Thymus (tissue), 11 donors: ENCODE measurements around the gene SPESP1. TPM values are rescaled to one million over a fixed set of nuclear protein-coding genes. Genes with fewer than 3 reads are reported as not detected.

Experiments used
- DNase-seq, 9 donors: peaks; one replicate each; pipeline ENCODE4 v3.0.0-alpha.2; 2013; ENCODE audit warnings: low spot score in 9 of 9, low read depth in 6 of 9, missing footprints in 1 of 9
- H3K27ac ChIP-seq, 2 donors: one replicate each; pipeline ENCODE4 v1.5.1; 2013; ENCODE audit warnings: control low read depth in 1 of 2, low read depth in 1 of 2, low read length in 1 of 2, mild to moderate bottlenecking in 1 of 2, moderate library complexity in 1 of 2
- H3K27me3 ChIP-seq, 2 donors: one replicate each; pipeline ENCODE4 v1.5.1; 2013; ENCODE audit warnings: low read length in 1 of 2; ENCODE audit not compliant: control insufficient read depth in 2 of 2, insufficient read depth in 1 of 2
- H3K36me3 ChIP-seq, 2 donors: one replicate each; pipeline ENCODE4 v1.5.1; 2013; ENCODE audit warnings: low read length in 1 of 2, mild to moderate bottlenecking in 1 of 2, moderate library complexity in 1 of 2; ENCODE audit not compliant: control insufficient read depth in 2 of 2, insufficient read depth in 2 of 2
- H3K4me1 ChIP-seq, 2 donors: one replicate each; pipeline ENCODE4 v1.5.1; 2013; ENCODE audit warnings: low read length in 2 of 2; ENCODE audit not compliant: control insufficient read depth in 2 of 2, insufficient read depth in 2 of 2
- H3K4me3 ChIP-seq, 2 donors: one replicate each; pipeline ENCODE4 v1.5.1; 2013; ENCODE audit warnings: low read length in 2 of 2, control low read depth in 1 of 2, mild to moderate bottlenecking in 1 of 2
- H3K9me3 ChIP-seq, 2 donors: one replicate each; pipeline ENCODE4 v1.5.1; 2013; ENCODE audit warnings: low read length in 1 of 2, mild to moderate bottlenecking in 1 of 2; ENCODE audit not compliant: control insufficient read depth in 2 of 2, insufficient read depth in 1 of 2
- WGBS: extraction: QIAGEN DNeasy Blood & Tissue Kit; methylation state at CpG from one replicate; pipeline ENCODE4 v1.1.7; 2013; 5-methylcytosine and 5-hydroxymethylcytosine counted together
- polyA plus RNA-seq: library from polyadenylated mRNA; stranded (reverse); fragments of 200-250 nt; gene quantifications from one replicate; pipeline ENCODE4 v1.2.3, GENCODE V29; 2013
- total RNA-seq: library from RNA; stranded (reverse); fragments of 120-200 nt; gene quantifications from one replicate; pipeline ENCODE4 v1.2.4, GENCODE V29; 2013
- donor health status: healthy.

SPESP1 gene
- total and polyA plus RNA-seq, 2 donors = 3.7 to 3.8 TPM

DNA sequence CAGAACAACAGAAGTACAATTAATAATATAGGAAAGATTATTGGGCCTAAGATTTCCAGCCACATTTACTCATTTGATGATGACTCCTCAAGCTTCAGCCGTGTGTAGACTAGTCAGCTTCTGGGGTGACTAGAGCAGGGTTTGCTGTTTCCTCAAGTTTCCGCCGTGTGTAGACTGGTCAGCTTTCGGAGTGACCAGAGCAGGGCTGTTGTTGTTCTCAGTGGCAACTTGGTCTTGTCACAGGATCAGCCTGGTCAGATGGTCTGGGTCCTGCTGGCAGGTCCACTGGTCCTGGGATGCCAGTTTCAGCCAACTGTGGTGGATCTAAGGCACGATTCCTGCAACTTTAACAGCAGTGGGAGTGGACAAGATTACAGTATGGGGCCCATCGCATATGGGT, 62.4 kb downstream of the SPESP1 start:
- Histone ChIP-seq H3K4me3 (no peak overlapping the region), H3K27me3 (no peaks in the 10 kb centered on the region), H3K4me1 (peaks cover 0 to 8% of the 10 kb centered on the region in 2 donors), H3K9me3 (no peaks in the 10 kb centered on the region), H3K27ac (no peak overlapping the region), H3K36me3 (no peaks in the 10 kb centered on the region)
- DNase-seq = no peak
- WGBS = over 99% methylated on average over 6 of the region's 6 CpGs

GRCh38 chr15:68993276-68993675, 63.0 kb downstream of the SPESP1 start:
- WGBS = 97% methylated on average over 6 of the region's 6 CpGs
- H3K27me3 ChIP-seq = no peaks in the 10 kb centered on the region

DNA sequence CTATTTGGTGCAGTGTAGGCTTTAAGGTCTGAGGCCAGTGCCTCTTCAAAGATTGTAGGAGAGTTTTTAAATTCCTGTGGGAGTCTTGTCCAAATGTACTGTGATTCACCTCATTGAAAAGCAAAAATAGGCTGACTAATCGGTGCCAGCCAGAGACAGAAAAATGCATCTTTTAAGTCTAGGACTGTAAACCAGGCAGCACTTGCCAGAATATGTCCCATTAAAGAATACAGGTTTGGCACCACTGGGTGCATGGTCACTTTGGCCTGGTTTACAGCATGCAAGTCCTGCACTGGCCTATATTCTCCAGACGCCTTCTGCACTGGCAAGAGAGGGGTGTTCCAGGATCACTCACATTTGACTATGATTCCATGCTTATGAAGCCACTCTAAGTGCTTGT, 63.8 kb downstream of the SPESP1 start:
- Histone ChIP-seq H3K27ac (no peak overlapping the region), H3K9me3 (no peaks in the 10 kb centered on the region), H3K4me1 (peaks cover 0 to 8% of the 10 kb centered on the region in 2 donors), H3K4me3 (no peak overlapping the region), H3K36me3 (no peaks in the 10 kb centered on the region), H3K27me3 (no peaks in the 10 kb centered on the region)
- DNase-seq = no peak
- 95% methylated on average over 2 of the region's 2 CpGs for WGBS

More at GRCh38 chr15:68993276-68993675, 63.0 kb downstream of the SPESP1 start:
- Histone ChIP-seq H3K36me3 (no peaks in the 10 kb centered on the region), H3K4me1 (peaks cover 0 to 8% of the 10 kb centered on the region in 2 donors), H3K9me3 (no peaks in the 10 kb centered on the region), H3K4me3 (no peak overlapping the region), H3K27ac (no peak overlapping the region)
- DNase-seq = no peak

DNA sequence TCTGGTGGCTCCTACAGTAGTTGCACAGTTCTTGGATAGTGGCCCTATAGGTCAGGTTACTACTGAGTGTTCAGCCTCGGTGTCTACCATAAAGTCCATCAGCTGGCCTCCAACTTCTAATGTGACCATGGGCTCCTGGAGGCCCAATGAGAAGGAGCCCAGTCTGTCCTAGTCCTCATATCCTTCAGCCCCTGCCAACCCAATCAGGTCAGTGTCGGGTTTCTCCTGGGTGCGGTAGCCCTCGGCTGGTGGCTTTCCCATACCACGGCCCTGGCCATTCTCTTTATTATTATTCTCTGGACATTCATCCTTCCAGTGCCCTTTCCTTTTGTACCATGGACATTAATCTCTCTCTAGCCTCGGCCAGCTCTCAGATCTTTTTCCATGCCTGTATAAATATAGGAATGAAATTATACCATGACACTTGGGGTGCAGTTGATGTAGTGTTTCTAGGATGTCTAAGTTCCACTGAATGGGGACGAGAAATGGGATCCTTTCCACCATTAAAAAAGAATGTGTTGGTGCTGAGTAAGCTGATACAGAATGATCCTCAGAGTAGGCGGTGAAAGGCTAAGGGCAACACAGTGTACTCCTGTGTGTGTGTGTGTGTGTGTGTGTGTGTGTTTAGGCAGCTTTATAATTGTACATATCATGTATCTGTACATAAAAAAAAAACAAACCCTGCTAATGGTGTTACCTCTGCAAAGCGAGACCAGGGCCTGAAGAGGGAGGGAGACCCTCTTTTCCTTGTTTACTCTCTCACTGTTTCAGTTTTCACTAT, 64.8 kb downstream of the SPESP1 start:
- Histone ChIP-seq H3K4me1 (peaks cover 0 to 8% of the 10 kb centered on the region in 2 donors), H3K27ac (no peak overlapping the region), H3K4me3 (no peak overlapping the region), H3K9me3 (no peaks in the 10 kb centered on the region), H3K27me3 (no peaks in the 10 kb centered on the region), H3K36me3 (no peaks in the 10 kb centered on the region)
- no peak for DNase-seq
- WGBS = 95% methylated on average over 9 of the region's 9 CpGs

Other genes starting within 250 kb of the SPESP1 start
- gene ANP32A, start 109.6 kb upstream of the SPESP1 start, total RNA-seq = 142 TPM
- 115 TPM for gene ANP32A, start 109.6 kb upstream of the SPESP1 start, polyA plus RNA-seq
- 0.19 TPM for gene NOX5, start 84.2 kb downstream of the SPESP1 start, total RNA-seq
- gene NOX5, start 84.2 kb downstream of the SPESP1 start, polyA plus RNA-seq = 0.66 TPM
- gene GLCE, start 230.1 kb downstream of the SPESP1 start, total RNA-seq = 12.8 TPM
- 7.3 TPM for gene GLCE, start 230.1 kb downstream of the SPESP1 start, polyA plus RNA-seq